ENCODE results near the gene MFSD12.
A peak's percentile ranks its signal among the peaks of the same experiment; 100 is the strongest.

The MFSD12 gene

GRCh38 chr19:3499738-3500428 is 57.5 kb downstream of the MFSD12 start:
- peak overlapping the region; percentile 100 for H3K4me3 ChIP-seq (ENCODE audit: low read depth, low read length)
- DNase-seq: no peak
- peaks cover 24% of the 10 kb centered on the region for H3K36me3 ChIP-seq
- no peaks in the 10 kb centered on the region for H3K27me3 ChIP-seq
- no peaks in the 10 kb centered on the region; the same call in none of the 2 replicates for H3K4me1 ChIP-seq
- no peaks in the 10 kb centered on the region for H3K9me3 ChIP-seq
- no peak for TF ChIP-seq CTCF (IDR thresholded peaks at IDR 0.05; ENCODE audit: low read depth, low read length)

- H3K27me3 ChIP-seq: no peaks in the 10 kb centered on the region
- H3K36me3 ChIP-seq: peaks cover 36% of the 10 kb centered on the region
- H3K4me1 ChIP-seq: no peaks in the 10 kb centered on the region; the same call in 1 of the 2 replicates
- H3K9me3 ChIP-seq: no peaks in the 10 kb centered on the region
- no peak for TF ChIP-seq CTCF (IDR thresholded peaks at IDR 0.05; ENCODE audit: low read depth, low read length)
- H3K4me3 ChIP-seq (ENCODE audit: low read depth, low read length): no peak overlapping the region
- DNase-seq: no peak
Observed at GRCh38 chr19:3497757-3498520, 59.4 kb downstream of the MFSD12 start.

GRCh38 chr19:3496392-3497273 is 60.8 kb downstream of the MFSD12 start:
- H3K36me3 ChIP-seq: peaks cover 48% of the 10 kb centered on the region
- no peaks in the 10 kb centered on the region for H3K9me3 ChIP-seq
- DNase-seq: no peak
- H3K4me3 ChIP-seq (ENCODE audit: low read depth, low read length): no peak overlapping the region
- no peak for TF ChIP-seq CTCF (IDR thresholded peaks at IDR 0.05; ENCODE audit: low read depth, low read length)
- H3K27me3 ChIP-seq: no peaks in the 10 kb centered on the region
- no peaks in the 10 kb centered on the region; the same call in 1 of the 2 replicates for H3K4me1 ChIP-seq

- no peaks in the 10 kb centered on the region for H3K4me1 ChIP-seq
- H3K9me3 ChIP-seq: no peaks in the 10 kb centered on the region
- H3K27me3 ChIP-seq: no peaks in the 10 kb centered on the region
- TF ChIP-seq CTCF (IDR thresholded peaks at IDR 0.05; ENCODE audit: low read depth, low read length): no peak
- peaks cover 54% of the 10 kb centered on the region for H3K36me3 ChIP-seq
- DNase-seq: no peak
- no peak overlapping the region for H3K4me3 ChIP-seq (ENCODE audit: low read depth, low read length)
Observed at GRCh38 chr19:3494559-3494958, 62.8 kb downstream of the MFSD12 start.

Data from BE2C (cell line).